SK-N-SH (cell line): ENCODE data around the gene CSNK1D. TPM values are rescaled to one million over a fixed set of nuclear protein-coding genes. Genes with fewer than 3 reads are reported as not detected.

Source experiments
- CTCF ChIA-PET: fragments of 300-600, 350-600 bp; formaldehyde crosslinking; extraction: SDS; loops from one replicate; lab custom pipeline; 2021; lab: Yijun Ruan, JAX
- POLR2A ChIA-PET: fragments of 350-600 bp; sonication (Branson Sonifier 250); formaldehyde crosslinking; extraction: SDS; loops from one replicate; lab custom pipeline; 2020; ENCODE audit warnings: antibody characterized with exemption, inconsistent platforms; lab: Yijun Ruan, JAX
- DNase-seq: peaks from one replicate; pipeline ENCODE4 v3.0.0; 2012
- H2AFZ ChIP-seq: fragments of 200-600 bp; sonication (generic); 2 replicates; pipeline ENCODE4 v1.8.1; 2016; ENCODE audit warnings: antibody characterized with exemption, mild to moderate bottlenecking, low read depth
- H3F3A ChIP-seq: fragments of 200-600 bp; sonication (generic); replicated peaks from 2 replicates; pipeline ENCODE3; 2016; ENCODE audit warnings: antibody characterized with exemption, mild to moderate bottlenecking; ENCODE audit not compliant: insufficient read depth
- H3K27ac ChIP-seq, 2 experiments: fragments of 200-500 bp in 1 of 2; fragments of 200-600 bp in 1 of 2; sonication (Bioruptor generic) in 1 of 2; sonication (generic), shearing (Covaris generic) in 1 of 2; 2 replicates each; pipeline versions ENCODE4 v1.5.1 to v1.6.1; 2014 to 2016; ENCODE audit warnings: low read depth in 2 of 2, inconsistent platforms in 1 of 2, low read length in 1 of 2, mild to moderate bottlenecking in 1 of 2, mixed read lengths in 1 of 2
- H3K27me3 ChIP-seq: fragments of 200-600 bp; sonication (generic), shearing (Covaris generic); 2 replicates; pipeline ENCODE4 v1.6.1; 2016; ENCODE audit warnings: mixed run types; ENCODE audit not compliant: insufficient read depth
- H3K36me3 ChIP-seq, 2 experiments: fragments of 200-500 bp in 1 of 2; fragments of 200-600 bp in 1 of 2; sonication (Bioruptor generic) in 1 of 2; sonication (generic) in 1 of 2; replicated peaks in 1 of 2; 2 replicates each; pipeline versions ENCODE3 to v1.5.1; 2014 to 2016; ENCODE audit warnings: low read length in 1 of 2, mild to moderate bottlenecking in 1 of 2; ENCODE audit not compliant: insufficient read depth in 2 of 2, control insufficient read depth in 1 of 2
- H3K4me1 ChIP-seq, 2 experiments: fragments of 200-500 bp in 1 of 2; fragments of 200-600 bp in 1 of 2; sonication (Bioruptor generic) in 1 of 2; sonication (generic), shearing (Covaris generic) in 1 of 2; 2 replicates each; pipeline versions ENCODE4 v1.5.1 to v1.6.1; 2014 to 2016; ENCODE audit warnings: low read depth in 1 of 2, low read length in 1 of 2, mixed run types in 1 of 2; ENCODE audit not compliant: insufficient read depth in 2 of 2, control insufficient read depth in 1 of 2
- H3K4me2 ChIP-seq: fragments of 200-600 bp; sonication (generic), shearing (Covaris generic); 2 replicates; pipeline ENCODE4 v1.6.1; 2017; ENCODE audit warnings: mixed run types
- H3K4me3 ChIP-seq, 2 experiments: fragments of 200-500 bp in 1 of 2; fragments of 200-600 bp in 1 of 2; sonication (Bioruptor generic) in 1 of 2; sonication (generic), shearing (Covaris generic) in 1 of 2; 2 replicates each; pipeline versions ENCODE4 v1.5.1 to v1.8.1; 2014 to 2016; ENCODE audit warnings: low read depth in 2 of 2, inconsistent platforms in 1 of 2, low read length in 1 of 2, mild to moderate bottlenecking in 1 of 2, mixed read lengths in 1 of 2, moderate library complexity in 1 of 2
- H3K79me2 ChIP-seq: fragments of 200-600 bp; sonication (generic); 2 replicates; pipeline ENCODE4 v1.8.1; 2017; ENCODE audit warnings: mild to moderate bottlenecking; ENCODE audit not compliant: insufficient read depth
- H3K9ac ChIP-seq: fragments of 200-600 bp; sonication (generic); 2 replicates; pipeline ENCODE4 v1.6.1; 2017; ENCODE audit warnings: mixed run types
- H3K9me2 ChIP-seq: fragments of 200-600 bp; sonication (generic); 2 replicates; pipeline ENCODE4 v1.6.1; 2017; ENCODE audit warnings: mixed run types
- H3K9me3 ChIP-seq: fragments of 200-600 bp; sonication (generic); 2 replicates; pipeline ENCODE4 v1.6.1; 2017; ENCODE audit warnings: mixed run types, mild to moderate bottlenecking, moderate library complexity
- H4K20me1 ChIP-seq: fragments of 200-600 bp; sonication (generic); 2 replicates; pipeline ENCODE4 v1.6.1; 2017; ENCODE audit warnings: mild to moderate bottlenecking, mixed run types; ENCODE audit not compliant: insufficient read depth
- EP300 ChIP-seq, 2 experiments: IDR thresholded peaks; 2 replicates each; pipeline versions ENCODE4 v1.4.0 to v1.6.1; 2012; ENCODE audit warnings: borderline replicate concordance in 1 of 2, low read depth in 1 of 2, low read length in 1 of 2
- FOXJ3 ChIP-seq: sonication (generic); formaldehyde crosslinking; IDR thresholded peaks from 2 replicates; pipeline ENCODE4 v1.5.1; 2020; ENCODE audit warnings: mild to moderate bottlenecking, missing genetic modification reagents
- GATA2 ChIP-seq: sonication (generic); formaldehyde crosslinking; IDR thresholded peaks from 2 replicates; pipeline ENCODE4 v1.5.0; 2020; ENCODE audit warnings: mild to moderate bottlenecking, missing genetic modification reagents
- RAD21 ChIP-seq: IDR thresholded peaks from 2 replicates; pipeline ENCODE4 v1.6.1; 2012; ENCODE audit warnings: mild to moderate bottlenecking, low read length
- RFX5 ChIP-seq: IDR thresholded peaks from 2 replicates; pipeline ENCODE4 v1.6.1; 2012; ENCODE audit warnings: mild to moderate bottlenecking, improper control_type of control experiment, low read length
- RXRA ChIP-seq: IDR thresholded peaks from 2 replicates; pipeline ENCODE4 v1.4.0; 2012; ENCODE audit warnings: low read depth, mild to moderate bottlenecking, borderline replicate concordance
- SIN3A ChIP-seq: IDR thresholded peaks from 2 replicates; pipeline ENCODE4 v1.6.1; 2012; ENCODE audit warnings: low read depth, mild to moderate bottlenecking, low read length, moderate library complexity, borderline replicate concordance
- TAF1 ChIP-seq: IDR thresholded peaks from 2 replicates; pipeline ENCODE4 v1.6.1; 2012; ENCODE audit warnings: low read depth, mild to moderate bottlenecking, low read length, moderate library complexity, borderline replicate concordance
- TEAD4 ChIP-seq: IDR thresholded peaks from 2 replicates; pipeline ENCODE4 v1.4.0; 2012; ENCODE audit warnings: mild to moderate bottlenecking, borderline replicate concordance; ENCODE audit not compliant: insufficient read depth
- WGBS: methylation state at CpG from one replicate; pipeline ENCODE4 v1.1.6; 2017; ENCODE audit warnings: low lambda C conversion rate; 5-methylcytosine and 5-hydroxymethylcytosine counted together
- polyA plus RNA-seq, 3 experiments: library from polyadenylated mRNA; depleted of rRNA; stranded (reverse); fragments of >200 nt; gene quantifications; 2 replicates each; pipeline ENCODE4 v1.2.3, GENCODE V29; 2012
- TF ChIP-seq, protein P1 (sequence below): IDR thresholded peaks from 2 replicates; pipeline ENCODE4 v1.4.0; 2012; ENCODE audit warnings: low read depth, borderline replicate concordance
- TF ChIP-seq, protein P2 (sequence below): IDR thresholded peaks from 2 replicates; pipeline ENCODE4 v1.4.0; 2012; ENCODE audit warnings: low read depth
- TF ChIP-seq, protein P3 (sequence below): fragments of 150-350 bp; IDR thresholded peaks from 2 replicates; pipeline ENCODE4 v1.6.1; 2016; ENCODE audit warnings: mild to moderate bottlenecking, low read depth, low read length

Gene CSNK1D
- polyA plus RNA-seq, 1 of the 3 experiments (the other 2 are of a cell fraction) = 216 TPM

DNA sequence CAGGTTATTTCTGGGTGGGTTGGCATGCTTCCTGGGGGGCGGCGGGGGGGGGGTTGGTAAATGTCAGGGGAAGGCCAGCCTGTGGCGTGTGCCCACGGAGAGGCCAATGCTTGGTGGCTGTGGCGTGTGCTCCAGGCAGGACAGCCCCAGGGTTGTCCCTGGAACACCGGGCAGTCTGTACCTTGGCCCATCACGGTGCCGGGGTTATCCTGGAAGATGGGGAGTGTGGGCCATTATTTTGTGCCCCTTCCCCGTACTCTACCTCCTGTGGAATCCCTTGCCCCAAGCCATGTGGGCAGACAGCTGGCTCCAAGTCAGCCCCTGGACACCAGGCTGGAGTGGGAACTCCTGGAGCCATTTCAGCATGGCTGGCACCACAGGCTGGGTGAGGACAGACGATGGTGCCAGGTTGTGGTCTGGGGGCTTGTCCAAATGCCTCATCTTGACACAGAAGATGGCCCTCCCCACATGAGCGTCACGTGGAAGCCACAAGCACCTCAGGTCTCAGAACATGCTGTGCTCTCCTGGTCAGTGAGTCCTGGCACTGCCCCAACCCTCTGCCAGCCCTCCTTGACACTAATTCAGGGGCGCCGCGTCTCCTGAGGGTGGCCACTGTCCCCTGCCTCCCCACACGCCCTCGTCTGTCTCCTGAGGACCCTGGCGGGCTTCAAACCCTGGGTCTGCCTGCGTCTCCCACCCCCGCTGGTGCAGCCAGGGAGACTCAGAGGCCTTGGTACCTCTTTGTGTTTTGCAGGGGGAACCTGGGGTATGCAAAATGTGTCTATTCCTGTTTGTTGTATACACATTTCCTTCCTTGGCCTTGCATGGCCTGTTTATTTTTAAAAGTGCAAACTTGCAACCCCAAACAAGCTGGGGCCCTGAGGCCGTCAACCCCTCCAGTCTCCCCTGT, 40.4 kb downstream of the CSNK1D start:
- no peaks in the 10 kb centered on the region for H3K27me3 ChIP-seq
- ChIA-PET CTCF (interaction anchor here (0.6 to 5.7 kb wide), 3 partner anchors 27 to 95 kb away, joined by 3 to 78 read pairs (median 33); no protein-coding TSS in a partner anchor), POLR2A (no interaction called here)
- DNase-seq = no peak
- H3K36me3 ChIP-seq = peaks cover 8 to 22% of the 10 kb centered on the region in 2 experiments
- no peak overlapping the region for H3K9ac ChIP-seq
- no peaks in the 10 kb centered on the region for H3K9me2 ChIP-seq
- TF ChIP-seq TEAD4 (no peak), GATA2 (CRISPR knock-in tag) (no peak), FOXJ3 (CRISPR knock-in tag) (no peak), RAD21 (no peak), SIN3A (no peak), RXRA (no peak), RFX5 (no peak), EP300 (IDR thresholded peaks at IDR 0.05; ENCODE audit: borderline replicate concordance in 1 of 2, low read depth in 1 of 2, low read length in 1 of 2) (no peak), TAF1 (no peak)
- TF ChIP-seq, protein P1, sequence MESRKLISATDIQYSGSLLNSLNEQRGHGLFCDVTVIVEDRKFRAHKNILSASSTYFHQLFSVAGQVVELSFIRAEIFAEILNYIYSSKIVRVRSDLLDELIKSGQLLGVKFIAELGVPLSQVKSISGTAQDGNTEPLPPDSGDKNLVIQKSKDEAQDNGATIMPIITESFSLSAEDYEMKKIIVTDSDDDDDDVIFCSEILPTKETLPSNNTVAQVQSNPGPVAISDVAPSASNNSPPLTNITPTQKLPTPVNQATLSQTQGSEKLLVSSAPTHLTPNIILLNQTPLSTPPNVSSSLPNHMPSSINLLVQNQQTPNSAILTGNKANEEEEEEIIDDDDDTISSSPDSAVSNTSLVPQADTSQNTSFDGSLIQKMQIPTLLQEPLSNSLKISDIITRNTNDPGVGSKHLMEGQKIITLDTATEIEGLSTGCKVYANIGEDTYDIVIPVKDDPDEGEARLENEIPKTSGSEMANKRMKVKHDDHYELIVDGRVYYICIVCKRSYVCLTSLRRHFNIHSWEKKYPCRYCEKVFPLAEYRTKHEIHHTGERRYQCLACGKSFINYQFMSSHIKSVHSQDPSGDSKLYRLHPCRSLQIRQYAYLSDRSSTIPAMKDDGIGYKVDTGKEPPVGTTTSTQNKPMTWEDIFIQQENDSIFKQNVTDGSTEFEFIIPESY = no peak
- TF ChIP-seq, protein P2, sequence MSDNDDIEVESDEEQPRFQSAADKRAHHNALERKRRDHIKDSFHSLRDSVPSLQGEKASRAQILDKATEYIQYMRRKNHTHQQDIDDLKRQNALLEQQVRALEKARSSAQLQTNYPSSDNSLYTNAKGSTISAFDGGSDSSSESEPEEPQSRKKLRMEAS = no peak
- TF ChIP-seq, protein P3, sequence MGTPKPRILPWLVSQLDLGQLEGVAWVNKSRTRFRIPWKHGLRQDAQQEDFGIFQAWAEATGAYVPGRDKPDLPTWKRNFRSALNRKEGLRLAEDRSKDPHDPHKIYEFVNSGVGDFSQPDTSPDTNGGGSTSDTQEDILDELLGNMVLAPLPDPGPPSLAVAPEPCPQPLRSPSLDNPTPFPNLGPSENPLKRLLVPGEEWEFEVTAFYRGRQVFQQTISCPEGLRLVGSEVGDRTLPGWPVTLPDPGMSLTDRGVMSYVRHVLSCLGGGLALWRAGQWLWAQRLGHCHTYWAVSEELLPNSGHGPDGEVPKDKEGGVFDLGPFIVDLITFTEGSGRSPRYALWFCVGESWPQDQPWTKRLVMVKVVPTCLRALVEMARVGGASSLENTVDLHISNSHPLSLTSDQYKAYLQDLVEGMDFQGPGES = no peak
- H3K79me2 ChIP-seq = peaks cover 85% of the 10 kb centered on the region
- H3K4me2 ChIP-seq = no peak overlapping the region
- peaks cover 10% of the 10 kb centered on the region for H3F3A ChIP-seq
- no peaks in the 10 kb centered on the region for H3K9me3 ChIP-seq
- H4K20me1 ChIP-seq = peaks cover 43% of the 10 kb centered on the region
- H2AFZ ChIP-seq = no peak overlapping the region
- no peak overlapping the region for H3K4me3 ChIP-seq
- H3K4me1 ChIP-seq = peaks cover 10 to 17% of the 10 kb centered on the region in 2 experiments; a peak in 2 of 4 replicates
- no peak overlapping the region for H3K27ac ChIP-seq
- 89% methylated on average over 15 of the region's 21 CpGs for WGBS
